SK-N-SH treated with all-trans-retinoic acid at 6 μM for 48 hours (cell line): Measurements from ENCODE around the gene PTPRN2.

ENCODE experiments used
- ARNTL ChIP-seq: fragments of 450-650 bp; formaldehyde crosslinking; IDR thresholded peaks from 2 replicates; pipeline ENCODE4 v1.5.0; 2020; ENCODE audit warnings: low read depth, mild to moderate bottlenecking, moderate library complexity, borderline replicate concordance
- BACH2 ChIP-seq: fragments of 250-450 bp; sonication (Bioruptor Pico); IDR thresholded peaks from 2 replicates; pipeline ENCODE4 v1.9.0; 2021; ENCODE audit warnings: mild to moderate bottlenecking, borderline replicate concordance
- CREB5 ChIP-seq: fragments of 250-450 bp; sonication (Bioruptor Pico); IDR thresholded peaks from 2 replicates; pipeline ENCODE4 v1.5.1; 2020; ENCODE audit warnings: low read depth, mild to moderate bottlenecking, moderate library complexity
- CSDC2 ChIP-seq: fragments of 250-450 bp; sonication (Bioruptor Pico); IDR thresholded peaks from 2 replicates; pipeline ENCODE4 v1.5.0; 2020; ENCODE audit warnings: mild to moderate bottlenecking, moderate library complexity
- GLIS3 ChIP-seq: fragments of 250-450 bp; sonication (Bioruptor Pico); IDR thresholded peaks from 2 replicates; pipeline ENCODE4 v1.5.0; 2020; ENCODE audit warnings: mild to moderate bottlenecking, moderate library complexity
- ISL1 ChIP-seq: fragments of 250-450 bp; sonication (Bioruptor Pico); IDR thresholded peaks from 2 replicates; pipeline ENCODE4 v2.1.2; 2022; ENCODE audit warnings: mild to moderate bottlenecking, moderate library complexity
- PATZ1 ChIP-seq: fragments of 250-450 bp; sonication (Bioruptor Pico); IDR thresholded peaks from 2 replicates; pipeline ENCODE4 v1.8.0; 2020; ENCODE audit warnings: mild to moderate bottlenecking, moderate library complexity, borderline replicate concordance
- RARB ChIP-seq: fragments of 250-450 bp; sonication (Bioruptor Pico); IDR thresholded peaks from 2 replicates; pipeline ENCODE4 v1.8.0; 2021; ENCODE audit warnings: mild to moderate bottlenecking, moderate library complexity
- SNAI2 ChIP-seq: fragments of 250-450 bp; sonication (Bioruptor Pico); IDR thresholded peaks from 2 replicates; pipeline ENCODE4 v1.5.0; 2020; ENCODE audit warnings: mild to moderate bottlenecking, moderate library complexity
- TCF4 ChIP-seq: fragments of 250-450 bp; sonication (Bioruptor Pico); IDR thresholded peaks from 2 replicates; pipeline ENCODE4 v1.8.0; 2021; ENCODE audit warnings: mild to moderate bottlenecking, moderate library complexity, borderline replicate concordance
- TOX ChIP-seq: fragments of 250-450 bp; sonication (Bioruptor Pico); IDR thresholded peaks from 2 replicates; pipeline ENCODE4 v1.8.0; 2021; ENCODE audit warnings: mild to moderate bottlenecking, moderate library complexity, borderline replicate concordance
- ZC3H10 ChIP-seq: fragments of 250-450 bp; sonication (Bioruptor Pico); IDR thresholded peaks from 2 replicates; pipeline ENCODE4 v1.5.1; 2021; ENCODE audit warnings: mild to moderate bottlenecking, moderate library complexity
- ZFP30 ChIP-seq: fragments of 450-650 bp; formaldehyde crosslinking; IDR thresholded peaks from 2 replicates; pipeline ENCODE4 v1.5.0; 2022; ENCODE audit warnings: mild to moderate bottlenecking, moderate library complexity
- ZNF8 ChIP-seq: fragments of 450-650 bp; formaldehyde crosslinking; IDR thresholded peaks from 2 replicates; pipeline ENCODE4 v1.5.0; 2020; ENCODE audit warnings: mild to moderate bottlenecking, moderate library complexity

GRCh38 chr7:157523766-157524421, 1063.7 kb downstream of the PTPRN2 start:
- TF ChIP-seq ZFP30 (CRISPR knock-in tag) (no peak), RARB (no peak), ARNTL (CRISPR knock-in tag) (no peak), PATZ1 (CRISPR knock-in tag) (no peak), TCF4 (CRISPR knock-in tag) (no peak), GLIS3 (CRISPR knock-in tag) (no peak), CREB5 (CRISPR knock-in tag) (no peak), ZC3H10 (CRISPR knock-in tag) (no peak), ISL1 (CRISPR knock-in tag) (no peak), CSDC2 (no peak), TOX (no peak), ZNF8 (no peak), BACH2 (CRISPR knock-in tag) (no peak), SNAI2 (CRISPR knock-in tag) (no peak)
